Panc1 (cell line): ENCODE results near the gene LILRA5.

Experiments used
- POLR2AphosphoS5 ChIP-seq: IDR thresholded peaks from 2 replicates; pipeline ENCODE4 v1.6.1; 2012; ENCODE audit warnings: mild to moderate bottlenecking, low read depth, low read length, moderate library complexity
- TF ChIP-seq, protein P1 (sequence below): fragments of 450-650 bp; IDR thresholded peaks from 2 replicates; pipeline ENCODE4 v1.5.1; 2017; ENCODE audit warnings: mild to moderate bottlenecking
- TF ChIP-seq, protein P2 (sequence below), 2 experiments: IDR thresholded peaks; 2 replicates each; pipeline ENCODE4 v1.6.1; 2011 to 2012; ENCODE audit warnings: low read depth in 2 of 2, control low read depth in 1 of 2, low read length in 1 of 2, mild to moderate bottlenecking in 1 of 2, moderate library complexity in 1 of 2; ENCODE audit not compliant: insufficient read depth in 1 of 2

DNA sequence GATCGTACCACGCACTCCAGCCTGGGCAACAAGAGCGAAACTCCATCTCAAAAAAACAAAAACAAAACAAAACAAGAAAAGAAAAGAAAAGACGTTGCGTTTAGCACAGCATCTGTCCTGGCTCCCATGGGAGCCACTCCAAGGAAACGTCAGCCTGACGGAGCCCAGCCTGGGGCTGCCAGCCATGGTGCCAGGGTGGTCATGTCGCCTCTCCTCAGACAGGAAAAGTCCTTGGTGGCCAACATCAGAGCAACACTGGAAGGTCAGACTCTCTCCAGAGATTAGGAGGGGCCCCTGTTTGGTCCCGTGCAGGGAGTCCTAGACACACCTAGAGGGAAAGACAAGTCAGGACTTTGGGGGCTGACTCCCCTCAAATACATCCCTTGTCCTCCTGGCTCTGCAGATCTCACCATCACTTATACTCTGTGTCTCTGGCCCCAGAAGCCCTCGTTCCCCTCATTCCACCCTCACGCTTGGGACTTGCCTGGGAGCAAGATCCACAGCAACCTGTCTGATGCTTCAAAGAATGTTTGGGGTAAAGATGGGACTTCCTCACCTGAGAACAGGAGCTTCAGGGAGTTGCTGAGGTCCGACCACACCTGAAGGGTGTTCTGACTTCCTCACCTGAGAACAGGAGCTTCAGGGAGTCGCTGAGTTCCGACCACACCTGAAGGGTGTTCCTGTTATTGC is 16.7 kb upstream of the LILRA5 start:
- TF ChIP-seq, protein P1, sequence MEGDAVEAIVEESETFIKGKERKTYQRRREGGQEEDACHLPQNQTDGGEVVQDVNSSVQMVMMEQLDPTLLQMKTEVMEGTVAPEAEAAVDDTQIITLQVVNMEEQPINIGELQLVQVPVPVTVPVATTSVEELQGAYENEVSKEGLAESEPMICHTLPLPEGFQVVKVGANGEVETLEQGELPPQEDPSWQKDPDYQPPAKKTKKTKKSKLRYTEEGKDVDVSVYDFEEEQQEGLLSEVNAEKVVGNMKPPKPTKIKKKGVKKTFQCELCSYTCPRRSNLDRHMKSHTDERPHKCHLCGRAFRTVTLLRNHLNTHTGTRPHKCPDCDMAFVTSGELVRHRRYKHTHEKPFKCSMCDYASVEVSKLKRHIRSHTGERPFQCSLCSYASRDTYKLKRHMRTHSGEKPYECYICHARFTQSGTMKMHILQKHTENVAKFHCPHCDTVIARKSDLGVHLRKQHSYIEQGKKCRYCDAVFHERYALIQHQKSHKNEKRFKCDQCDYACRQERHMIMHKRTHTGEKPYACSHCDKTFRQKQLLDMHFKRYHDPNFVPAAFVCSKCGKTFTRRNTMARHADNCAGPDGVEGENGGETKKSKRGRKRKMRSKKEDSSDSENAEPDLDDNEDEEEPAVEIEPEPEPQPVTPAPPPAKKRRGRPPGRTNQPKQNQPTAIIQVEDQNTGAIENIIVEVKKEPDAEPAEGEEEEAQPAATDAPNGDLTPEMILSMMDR: no peak
- TF ChIP-seq, protein P2, sequence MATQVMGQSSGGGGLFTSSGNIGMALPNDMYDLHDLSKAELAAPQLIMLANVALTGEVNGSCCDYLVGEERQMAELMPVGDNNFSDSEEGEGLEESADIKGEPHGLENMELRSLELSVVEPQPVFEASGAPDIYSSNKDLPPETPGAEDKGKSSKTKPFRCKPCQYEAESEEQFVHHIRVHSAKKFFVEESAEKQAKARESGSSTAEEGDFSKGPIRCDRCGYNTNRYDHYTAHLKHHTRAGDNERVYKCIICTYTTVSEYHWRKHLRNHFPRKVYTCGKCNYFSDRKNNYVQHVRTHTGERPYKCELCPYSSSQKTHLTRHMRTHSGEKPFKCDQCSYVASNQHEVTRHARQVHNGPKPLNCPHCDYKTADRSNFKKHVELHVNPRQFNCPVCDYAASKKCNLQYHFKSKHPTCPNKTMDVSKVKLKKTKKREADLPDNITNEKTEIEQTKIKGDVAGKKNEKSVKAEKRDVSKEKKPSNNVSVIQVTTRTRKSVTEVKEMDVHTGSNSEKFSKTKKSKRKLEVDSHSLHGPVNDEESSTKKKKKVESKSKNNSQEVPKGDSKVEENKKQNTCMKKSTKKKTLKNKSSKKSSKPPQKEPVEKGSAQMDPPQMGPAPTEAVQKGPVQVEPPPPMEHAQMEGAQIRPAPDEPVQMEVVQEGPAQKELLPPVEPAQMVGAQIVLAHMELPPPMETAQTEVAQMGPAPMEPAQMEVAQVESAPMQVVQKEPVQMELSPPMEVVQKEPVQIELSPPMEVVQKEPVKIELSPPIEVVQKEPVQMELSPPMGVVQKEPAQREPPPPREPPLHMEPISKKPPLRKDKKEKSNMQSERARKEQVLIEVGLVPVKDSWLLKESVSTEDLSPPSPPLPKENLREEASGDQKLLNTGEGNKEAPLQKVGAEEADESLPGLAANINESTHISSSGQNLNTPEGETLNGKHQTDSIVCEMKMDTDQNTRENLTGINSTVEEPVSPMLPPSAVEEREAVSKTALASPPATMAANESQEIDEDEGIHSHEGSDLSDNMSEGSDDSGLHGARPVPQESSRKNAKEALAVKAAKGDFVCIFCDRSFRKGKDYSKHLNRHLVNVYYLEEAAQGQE (IDR thresholded peaks at IDR 0.05; ENCODE audit: insufficient read depth in 1 of 2, low read depth in 2 of 2, low read length in 1 of 2): no peak
- no peak for TF ChIP-seq POLR2AphosphoS5
